BE2C (cell line): Measurements from ENCODE around the gene FCMR.
"Not testable (repeated sequence)": the region's sequence is repeated elsewhere in the genome, so short reads cannot be mapped to it uniquely, and the experiment has no call there.

Experiments used
- DNase-seq: peaks from one replicate; pipeline ENCODE4 v3.0.0-alpha.2; 2020
- H3K27me3 ChIP-seq: fragments of 250-450 bp; sonication (Bioruptor Pico); 2 replicates; pipeline ENCODE4 v1.5.1; 2020; ENCODE audit warnings: mild to moderate bottlenecking
- H3K36me3 ChIP-seq: fragments of 250-450 bp; sonication (Bioruptor Pico); 2 replicates; pipeline ENCODE4 v1.5.1; 2020; ENCODE audit warnings: mild to moderate bottlenecking
- H3K4me1 ChIP-seq: fragments of 250-450 bp; sonication (Bioruptor Pico); 2 replicates; pipeline ENCODE4 v1.5.1; 2020
- H3K4me3 ChIP-seq: 2 replicates; pipeline ENCODE4 v1.5.1; 2011; ENCODE audit warnings: low read depth, low read length
- H3K9me3 ChIP-seq: fragments of 250-450 bp; sonication (Bioruptor Pico); 2 replicates; pipeline ENCODE4 v1.5.1; 2020
- TF ChIP-seq, protein P1 (sequence below): IDR thresholded peaks from 2 replicates; pipeline ENCODE4 v1.5.1; 2012; ENCODE audit warnings: mild to moderate bottlenecking, low read depth, low read length

The FCMR gene

GRCh38 chr1:206924592-206925105 is 2.9 kb upstream of the FCMR start:
- no peak for DNase-seq
- Histone ChIP-seq H3K4me1 (no peaks in the 10 kb centered on the region), H3K27me3 (no peaks in the 10 kb centered on the region), H3K4me3 (no peak overlapping the region), H3K9me3 (no peaks in the 10 kb centered on the region), H3K36me3 (no peaks in the 10 kb centered on the region)
- TF ChIP-seq, protein P1, sequence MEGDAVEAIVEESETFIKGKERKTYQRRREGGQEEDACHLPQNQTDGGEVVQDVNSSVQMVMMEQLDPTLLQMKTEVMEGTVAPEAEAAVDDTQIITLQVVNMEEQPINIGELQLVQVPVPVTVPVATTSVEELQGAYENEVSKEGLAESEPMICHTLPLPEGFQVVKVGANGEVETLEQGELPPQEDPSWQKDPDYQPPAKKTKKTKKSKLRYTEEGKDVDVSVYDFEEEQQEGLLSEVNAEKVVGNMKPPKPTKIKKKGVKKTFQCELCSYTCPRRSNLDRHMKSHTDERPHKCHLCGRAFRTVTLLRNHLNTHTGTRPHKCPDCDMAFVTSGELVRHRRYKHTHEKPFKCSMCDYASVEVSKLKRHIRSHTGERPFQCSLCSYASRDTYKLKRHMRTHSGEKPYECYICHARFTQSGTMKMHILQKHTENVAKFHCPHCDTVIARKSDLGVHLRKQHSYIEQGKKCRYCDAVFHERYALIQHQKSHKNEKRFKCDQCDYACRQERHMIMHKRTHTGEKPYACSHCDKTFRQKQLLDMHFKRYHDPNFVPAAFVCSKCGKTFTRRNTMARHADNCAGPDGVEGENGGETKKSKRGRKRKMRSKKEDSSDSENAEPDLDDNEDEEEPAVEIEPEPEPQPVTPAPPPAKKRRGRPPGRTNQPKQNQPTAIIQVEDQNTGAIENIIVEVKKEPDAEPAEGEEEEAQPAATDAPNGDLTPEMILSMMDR, result no peak

- H3K27me3 ChIP-seq, H3K4me3 ChIP-seq, H3K4me1 ChIP-seq, DNase-seq, H3K9me3 ChIP-seq, H3K36me3 ChIP-seq: not testable (repeated sequence)
These were observed 2.3 kb upstream of the FCMR start for GRCh38 chr1:206923961-206924557.

GRCh38 chr1:206923009-206923960 is 1.5 kb upstream of the FCMR start:
- Histone ChIP-seq H3K9me3 (no peaks in the 10 kb centered on the region), H3K4me1 (no peaks in the 10 kb centered on the region), H3K4me3 (no peak overlapping the region), H3K27me3 (no peaks in the 10 kb centered on the region), H3K36me3 (no peaks in the 10 kb centered on the region)
- no peak for DNase-seq
- TF ChIP-seq, protein P1, result no peak

- no peaks in the 10 kb centered on the region for H3K27me3 ChIP-seq
These were observed 783 bp upstream of the FCMR start for GRCh38 chr1:206922524-206922923.

DNA sequence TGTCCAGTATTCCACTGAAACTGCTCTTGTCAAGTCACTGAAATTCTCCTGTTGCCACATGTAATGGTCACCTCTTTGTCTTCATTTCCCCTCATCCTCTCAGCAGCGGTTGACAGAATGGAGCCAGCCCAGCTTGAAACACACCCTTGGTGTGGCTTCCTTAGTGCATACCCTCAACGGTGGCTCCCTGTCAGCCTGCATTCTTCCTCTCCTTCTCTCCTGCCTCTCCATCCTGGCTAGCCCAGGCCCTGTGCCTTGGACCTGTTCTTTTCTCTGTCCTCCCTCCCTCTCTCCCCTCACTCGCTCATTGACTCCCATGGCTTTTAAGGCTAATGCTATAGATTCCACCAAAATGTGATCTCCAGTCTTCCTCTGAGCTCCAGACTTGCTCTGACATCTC is 3.7 kb downstream of the FCMR start:
- Histone ChIP-seq H3K36me3 (no peaks in the 10 kb centered on the region), H3K4me1 (no peaks in the 10 kb centered on the region), H3K9me3 (no peaks in the 10 kb centered on the region), H3K27me3 (no peaks in the 10 kb centered on the region), H3K4me3 (no peak overlapping the region)
- TF ChIP-seq, protein P1, result no peak
- no peak for DNase-seq

More at GRCh38 chr1:206922524-206922923, 783 bp upstream of the FCMR start:
- Histone ChIP-seq H3K4me1 (no peaks in the 10 kb centered on the region), H3K9me3 (no peaks in the 10 kb centered on the region), H3K4me3 (no peak overlapping the region), H3K36me3 (no peaks in the 10 kb centered on the region)
- no peak for DNase-seq
- TF ChIP-seq, protein P1, result no peak

- Histone ChIP-seq H3K4me1 (no peaks in the 10 kb centered on the region), H3K27me3 (no peaks in the 10 kb centered on the region; the same call in 1 of the 2 replicates), H3K36me3 (no peaks in the 10 kb centered on the region), H3K4me3 (no peak overlapping the region), H3K9me3 (no peaks in the 10 kb centered on the region)
- TF ChIP-seq, protein P1, result no peak
- DNase-seq, result no peak
These were observed 5.6 kb downstream of the FCMR start for GRCh38 chr1:206916000-206916709.
